Adrenal gland (tissue), 5 donors: ENCODE results near the gene RESP18.

ENCODE experiments used
- CTCF ChIP-seq, 6 experiments: fragments of 450-650 bp in 4 of 6; fragments of 200-600 bp in 2 of 6; sonication (generic) in 1 of 6; IDR thresholded peaks; 1 replicate in 5 of 6; 2 replicates in 1 of 6; pipeline versions ENCODE4 v1.5.1 to v1.8.0; 2016 to 2021; ENCODE audit warnings: antibody characterized with exemption in 6 of 6, mild to moderate bottlenecking in 2 of 6, moderate library complexity in 1 of 6
- POLR2A ChIP-seq, 2 donors: fragments of 450-650 bp; IDR thresholded peaks; one replicate each; pipeline ENCODE4 v1.6.1; 2017; ENCODE audit warnings: antibody characterized with exemption in 2 of 2, mild to moderate bottlenecking in 2 of 2, moderate library complexity in 1 of 2
- donor health status: DM: no; HTN: no; CAD: no.

DNA sequence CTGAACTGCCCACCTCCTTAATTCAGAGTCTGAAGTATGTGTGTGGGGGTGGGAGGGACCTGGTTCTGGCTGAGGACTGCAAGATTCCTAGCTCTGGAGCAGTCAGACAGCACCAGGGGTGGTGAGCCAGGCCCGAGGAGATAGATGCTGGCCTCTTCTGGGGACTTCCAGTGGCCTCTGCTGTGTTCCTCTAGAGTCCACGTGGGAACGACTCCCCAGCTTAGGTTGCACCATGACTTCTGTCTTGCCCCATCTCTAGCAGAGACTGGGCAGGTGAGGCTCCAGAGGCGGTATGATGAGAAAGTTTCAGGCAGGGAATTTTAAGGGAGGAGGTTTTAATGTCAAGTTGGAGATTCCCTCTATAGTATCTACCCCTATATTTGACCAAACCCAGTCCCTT is 22.0 kb upstream of the RESP18 start:
- no peak for TF ChIP-seq CTCF (IDR thresholded peaks at IDR 0.05)
- TF ChIP-seq POLR2A (IDR thresholded peaks at IDR 0.05), result no peak
